Measurements from ENCODE around the gene BFSP2. TPM values are rescaled to one million over a fixed set of nuclear protein-coding genes. Genes with fewer than 3 reads are reported as not detected.

Gene BFSP2
- total RNA-seq, 2 experiments from 2014 or later = not detected

DNA sequence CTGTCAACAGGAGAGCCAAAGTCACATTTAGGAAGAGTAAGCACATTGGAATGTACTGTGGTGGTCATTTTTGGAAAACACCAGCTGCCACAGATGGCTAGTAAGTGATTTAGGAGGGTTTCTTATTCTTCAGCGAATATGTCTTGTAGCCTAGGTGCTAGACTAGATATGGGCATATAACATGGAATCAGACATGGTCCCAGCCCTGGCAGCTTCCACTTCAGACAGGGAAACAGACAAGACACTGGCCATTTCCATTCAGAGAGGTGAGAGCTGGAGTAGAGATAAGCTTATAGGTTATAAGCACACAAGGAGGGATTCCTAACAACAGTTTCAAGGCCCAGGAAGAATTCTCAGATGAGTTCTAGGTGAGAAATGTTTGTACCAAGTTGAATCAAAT lies 28.2 kb upstream of the BFSP2 start:
- ChIA-PET POLR2A (no interaction called here), CTCF (interaction anchor here (1.3 kb wide), 1 partner anchor 645 kb away, joined by 4 read pairs; no protein-coding TSS in a partner anchor)
- Mint-ChIP-seq H3K4me1 (ENCODE audit: low read depth) (no peaks in the 10 kb centered on the region), H3K27me3 (no peaks in the 10 kb centered on the region), H3K36me3 (no peaks in the 10 kb centered on the region), H3K9me3 (no peaks in the 10 kb centered on the region), H3K27ac (no peak overlapping the region), H3K4me3 (no peak overlapping the region)
- no peak for DNase-seq
- intact Hi-C loops (cut with micrococcal nuclease) = no loop called here

DNA sequence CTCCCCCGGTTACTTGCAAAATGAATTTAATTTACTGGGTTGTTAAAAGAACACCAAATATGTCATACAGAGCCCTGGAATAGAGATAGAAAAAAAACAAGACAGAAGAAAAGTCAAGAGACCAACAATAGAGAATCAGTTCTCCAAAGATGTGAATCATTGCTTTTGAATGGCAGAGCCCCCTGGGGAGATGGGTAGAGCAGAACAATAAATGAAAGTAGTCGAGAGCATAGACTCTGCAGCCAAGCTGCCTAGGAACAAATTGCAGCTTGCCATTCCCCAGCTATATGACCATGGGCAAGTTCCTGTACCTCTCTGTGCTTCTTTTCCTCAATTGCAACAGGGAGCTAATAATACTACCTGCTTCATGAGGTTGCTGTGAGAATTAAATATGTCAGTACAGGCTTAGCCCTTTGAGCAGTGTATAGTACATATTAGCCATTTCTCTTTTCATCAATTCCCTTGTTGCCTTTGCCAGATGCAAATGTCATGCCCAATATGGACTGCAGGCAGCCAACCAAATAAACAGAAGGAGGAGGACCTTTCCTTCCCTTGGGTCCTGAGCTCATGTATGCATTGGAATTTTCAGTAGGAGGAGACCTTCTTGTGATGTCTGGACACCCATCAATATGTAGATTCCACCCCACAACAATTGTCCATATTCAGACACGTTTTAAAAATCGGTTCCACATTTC lies 25.0 kb upstream of the BFSP2 start:
- Mint-ChIP-seq H3K4me1 (ENCODE audit: low read depth) (no peaks in the 10 kb centered on the region), H3K27ac (no peak overlapping the region), H3K4me3 (no peak overlapping the region), H3K9me3 (no peaks in the 10 kb centered on the region), H3K27me3 (no peaks in the 10 kb centered on the region), H3K36me3 (no peaks in the 10 kb centered on the region)
- POLR2A ChIA-PET = no interaction called here
- CTCF ChIA-PET = interaction anchor here (0.7 kb wide), 1 partner anchor 9 kb away, joined by 3 read pairs; no protein-coding TSS in a partner anchor
- DNase-seq = no peak
- intact Hi-C loops (cut with micrococcal nuclease) = no loop called here

DNA sequence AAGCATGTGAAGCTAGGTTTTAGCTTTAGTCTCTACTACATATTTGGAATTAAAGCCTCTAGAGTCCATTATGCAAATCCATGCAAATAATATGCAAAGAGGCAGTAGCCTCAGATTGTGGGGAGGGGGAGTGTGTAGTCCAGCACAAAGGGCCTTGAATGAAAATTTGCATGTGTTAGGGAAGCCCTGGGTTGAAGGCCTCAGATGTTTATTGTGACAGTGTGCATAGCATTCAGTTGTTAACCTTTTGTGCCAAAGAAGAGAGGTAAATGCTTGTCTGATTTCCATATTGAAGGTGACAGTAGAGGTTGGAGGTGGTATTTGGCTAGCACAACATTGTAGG lies 24.5 kb upstream of the BFSP2 start:
- Mint-ChIP-seq H3K9me3 (no peaks in the 10 kb centered on the region), H3K36me3 (no peaks in the 10 kb centered on the region), H3K27me3 (no peaks in the 10 kb centered on the region), H3K27ac (no peak overlapping the region), H3K4me3 (no peak overlapping the region), H3K4me1 (ENCODE audit: low read depth) (no peaks in the 10 kb centered on the region)
- intact Hi-C loops (cut with micrococcal nuclease) = no loop called here
- no peak for DNase-seq
- ChIA-PET POLR2A (no interaction called here), CTCF (no interaction called here)

GRCh38 chr3:133376810-133377209 lies 23.0 kb upstream of the BFSP2 start:
- no peaks in the 10 kb centered on the region for H3K9me3 Mint-ChIP-seq
- no peaks in the 10 kb centered on the region for H3K4me1 Mint-ChIP-seq (ENCODE audit: low read depth)
- H3K27me3 Mint-ChIP-seq = no peaks in the 10 kb centered on the region
- no peaks in the 10 kb centered on the region for H3K36me3 Mint-ChIP-seq
- no peak for DNase-seq
- H3K4me3 Mint-ChIP-seq = no peak overlapping the region
- ChIA-PET CTCF (no interaction called here), POLR2A (no interaction called here)
- H3K27ac Mint-ChIP-seq = no peak overlapping the region
- intact Hi-C loops (cut with micrococcal nuclease) = no loop called here

GRCh38 chr3:133377396-133377795 lies 22.5 kb upstream of the BFSP2 start:
- Mint-ChIP-seq H3K4me3 (no peak overlapping the region), H3K27ac (no peak overlapping the region), H3K9me3 (no peaks in the 10 kb centered on the region), H3K36me3 (no peaks in the 10 kb centered on the region), H3K27me3 (no peaks in the 10 kb centered on the region), H3K4me1 (ENCODE audit: low read depth) (no peaks in the 10 kb centered on the region)
- DNase-seq = no peak
- ChIA-PET POLR2A (no interaction called here), CTCF (no interaction called here)
- intact Hi-C loops (cut with micrococcal nuclease) = no loop called here

- no peak overlapping the region for H3K27ac Mint-ChIP-seq
- ChIA-PET POLR2A (interaction anchor here (1.4 kb wide), 1 partner anchor 14 kb away, joined by 3 read pairs; no protein-coding TSS in a partner anchor), CTCF (no interaction called here)
- no peaks in the 10 kb centered on the region for H3K27me3 Mint-ChIP-seq
- no peaks in the 10 kb centered on the region for H3K9me3 Mint-ChIP-seq
- H3K4me1 Mint-ChIP-seq (ENCODE audit: low read depth) = no peaks in the 10 kb centered on the region
- intact Hi-C loops (cut with micrococcal nuclease) = no loop called here
- no peaks in the 10 kb centered on the region for H3K36me3 Mint-ChIP-seq
- no peak for DNase-seq
- H3K4me3 Mint-ChIP-seq = no peak overlapping the region
Observed at GRCh38 chr3:133379926-133380325, 19.9 kb upstream of the BFSP2 start.

GRCh38 chr3:133380481-133381225 lies 19.2 kb upstream of the BFSP2 start:
- H3K27ac Mint-ChIP-seq = no peak overlapping the region
- intact Hi-C loops (cut with micrococcal nuclease) = no loop called here
- CTCF ChIA-PET = interaction anchor here (2.6 kb wide), 1 partner anchor 654 kb away, joined by 10 read pairs; no protein-coding TSS in a partner anchor
- DNase-seq = no peak
- POLR2A ChIA-PET = no interaction called here
- H3K36me3 Mint-ChIP-seq = no peaks in the 10 kb centered on the region
- H3K27me3 Mint-ChIP-seq = no peaks in the 10 kb centered on the region
- no peaks in the 10 kb centered on the region for H3K4me1 Mint-ChIP-seq (ENCODE audit: low read depth)
- no peak overlapping the region for H3K4me3 Mint-ChIP-seq
- H3K9me3 Mint-ChIP-seq = no peaks in the 10 kb centered on the region

DNA sequence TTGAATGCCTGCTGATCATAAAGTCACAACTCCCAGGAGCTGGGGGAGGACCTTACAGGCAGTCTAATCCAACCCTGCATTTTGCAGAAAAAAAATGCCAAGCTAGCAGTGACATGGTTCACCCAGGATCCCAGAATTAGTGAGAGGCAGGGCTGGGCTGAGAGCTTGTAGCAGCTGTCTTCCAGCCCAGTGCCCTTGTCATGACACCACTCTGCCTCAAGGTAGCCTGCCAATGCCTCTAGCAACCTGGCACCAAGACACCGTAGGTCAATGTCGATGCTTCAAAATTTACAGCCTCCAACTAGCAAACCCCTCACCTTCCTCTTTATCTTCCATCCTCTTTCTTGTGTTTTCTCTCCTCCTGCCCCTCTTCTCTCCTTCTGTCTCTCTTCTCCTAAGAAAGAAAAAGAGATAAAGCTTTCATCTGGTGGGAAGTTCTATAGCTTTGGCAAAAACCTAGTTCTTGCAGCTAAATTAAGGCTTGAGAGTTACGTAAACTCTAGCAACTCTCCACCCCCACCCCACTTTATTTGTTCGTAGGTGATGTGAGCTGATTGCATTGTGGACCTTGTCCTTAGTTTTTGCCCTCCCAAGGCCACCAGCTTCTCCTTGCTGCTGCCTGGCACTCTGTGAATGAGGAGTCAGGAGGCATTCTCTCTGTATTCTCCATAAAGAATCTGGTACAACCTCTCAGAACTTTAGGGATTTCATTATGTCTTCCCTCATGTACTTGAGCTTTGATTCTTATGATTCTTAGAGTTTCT lies 18.3 kb upstream of the BFSP2 start:
- H3K4me3 Mint-ChIP-seq = no peak overlapping the region
- H3K36me3 Mint-ChIP-seq = no peaks in the 10 kb centered on the region
- intact Hi-C loops (cut with micrococcal nuclease) = no loop called here
- H3K4me1 Mint-ChIP-seq (ENCODE audit: low read depth) = no peaks in the 10 kb centered on the region
- H3K9me3 Mint-ChIP-seq = no peaks in the 10 kb centered on the region
- CTCF ChIA-PET = interaction anchor here (2.6 kb wide), 1 partner anchor 655 kb away, joined by 10 read pairs; no protein-coding TSS in a partner anchor
- H3K27ac Mint-ChIP-seq = no peak overlapping the region
- no peak for DNase-seq
- no peaks in the 10 kb centered on the region for H3K27me3 Mint-ChIP-seq
- POLR2A ChIA-PET = no interaction called here

DNA sequence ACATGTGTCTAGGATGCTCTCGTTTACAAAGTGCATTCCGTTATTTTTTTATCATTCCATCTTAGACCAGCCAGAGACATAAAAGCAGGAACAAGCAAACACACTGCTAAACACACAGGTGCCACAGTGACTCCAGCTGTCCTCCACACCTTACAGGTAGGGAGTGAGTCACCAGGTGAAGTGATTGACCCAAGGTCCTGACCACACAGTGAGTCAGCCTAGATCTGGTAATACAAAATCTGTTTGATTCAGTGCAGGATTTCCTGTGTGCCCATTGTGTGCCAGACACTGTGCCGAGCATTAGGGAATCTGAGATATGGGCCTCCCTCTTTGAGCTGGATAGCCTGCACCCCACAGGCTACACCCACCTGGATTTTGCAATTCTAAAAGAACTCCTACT lies 16.7 kb upstream of the BFSP2 start:
- no peaks in the 10 kb centered on the region for H3K27me3 Mint-ChIP-seq
- POLR2A ChIA-PET = no interaction called here
- no peaks in the 10 kb centered on the region for H3K4me1 Mint-ChIP-seq (ENCODE audit: low read depth)
- intact Hi-C loops (cut with micrococcal nuclease) = no loop called here
- no peaks in the 10 kb centered on the region for H3K9me3 Mint-ChIP-seq
- H3K4me3 Mint-ChIP-seq = no peak overlapping the region
- CTCF ChIA-PET = interaction anchor here (0.6 to 2.6 kb wide), 2 partner anchors 20 to 657 kb away, joined by 3 to 10 read pairs; no protein-coding TSS in a partner anchor
- DNase-seq = no peak
- H3K27ac Mint-ChIP-seq = no peak overlapping the region
- no peaks in the 10 kb centered on the region for H3K36me3 Mint-ChIP-seq

GRCh38 chr3:133383741-133384140 lies 16.1 kb upstream of the BFSP2 start:
- intact Hi-C loops (cut with micrococcal nuclease) = loop anchor here (1.0 to 2.0 kb wide), 2 partner anchors 342 to 657 kb away; no protein-coding TSS in a partner anchor
- no peak for DNase-seq
- Mint-ChIP-seq H3K4me3 (no peak overlapping the region), H3K36me3 (no peaks in the 10 kb centered on the region), H3K4me1 (ENCODE audit: low read depth) (no peaks in the 10 kb centered on the region), H3K27ac (no peak overlapping the region), H3K27me3 (no peaks in the 10 kb centered on the region), H3K9me3 (no peaks in the 10 kb centered on the region)
- ChIA-PET POLR2A (interaction anchor here (0.5 kb wide), 1 partner anchor 222 kb away, joined by 3 read pairs; no protein-coding TSS in a partner anchor), CTCF (interaction anchor here (0.7 to 1.6 kb wide), 2 partner anchors 9 to 657 kb away, joined by 3 to 4 read pairs; no protein-coding TSS in a partner anchor)

GRCh38 chr3:133384331-133385027 lies 15.4 kb upstream of the BFSP2 start:
- no peaks in the 10 kb centered on the region for H3K4me1 Mint-ChIP-seq (ENCODE audit: low read depth)
- intact Hi-C loops (cut with micrococcal nuclease) = loop anchor here (1.0 to 2.0 kb wide), 2 partner anchors 343 to 658 kb away; no protein-coding TSS in a partner anchor
- H3K4me3 Mint-ChIP-seq = no peak overlapping the region
- ChIA-PET CTCF (interaction anchor here (0.7 to 1.6 kb wide), 2 partner anchors 10 to 658 kb away, joined by 3 to 4 read pairs; no protein-coding TSS in a partner anchor), POLR2A (no interaction called here)
- H3K27me3 Mint-ChIP-seq = no peaks in the 10 kb centered on the region
- no peak overlapping the region for H3K27ac Mint-ChIP-seq
- no peaks in the 10 kb centered on the region for H3K9me3 Mint-ChIP-seq
- no peaks in the 10 kb centered on the region for H3K36me3 Mint-ChIP-seq
- peak; percentile 51 for DNase-seq
